Gastrocnemius medialis (tissue), 4 donors: ENCODE results near the gene PLXNA3. TPM values are rescaled to one million over a fixed set of nuclear protein-coding genes. Genes with fewer than 3 reads are reported as not detected.

Experiments used
- ATAC-seq, 2 donors: fragments of 150-250 bp; one replicate each; pipeline ENCODE4 v1.9.1; 2016
- DNase-seq, 2 donors: peaks; one replicate each; pipeline ENCODE4 v3.0.0-alpha.2; 2019
- H3K27ac ChIP-seq, 4 donors: fragments of 200-600 bp; sonication (generic); 1 replicate in 1 of 4; 2 replicates in 3 of 4; pipeline ENCODE4 v1.5.1; 2016 to 2018; ENCODE audit warnings: mild to moderate bottlenecking in 2 of 4, moderate library complexity in 1 of 4
- H3K27me3 ChIP-seq, 3 donors: fragments of 200-600 bp; sonication (generic) in 2 of 3; 1 replicate in 1 of 3; 2 replicates in 2 of 3; pipeline versions ENCODE4 v1.5.1 to v1.6.0; 2016 to 2019; ENCODE audit warnings: mild to moderate bottlenecking in 1 of 3, moderate library complexity in 1 of 3
- H3K36me3 ChIP-seq, 2 donors: fragments of 200-600 bp; sonication (generic) in 1 of 2; one replicate each; pipeline ENCODE4 v1.5.1; 2017 to 2018
- H3K4me1 ChIP-seq, 2 donors: fragments of 200-600 bp; sonication (generic) in 1 of 2; one replicate each; pipeline ENCODE4 v1.5.1; 2016 to 2017; ENCODE audit warnings: mild to moderate bottlenecking in 2 of 2
- H3K4me3 ChIP-seq, 4 donors: fragments of 200-600 bp; sonication (generic) in 3 of 4; 1 replicate in 1 of 4; 2 replicates in 3 of 4; pipeline ENCODE4 v1.5.1; 2016 to 2019; ENCODE audit warnings: mild to moderate bottlenecking in 2 of 4
- H3K9me3 ChIP-seq, 3 donors: fragments of 200-600 bp; sonication (generic) in 2 of 3; 1 replicate in 1 of 3; 2 replicates in 2 of 3; pipeline ENCODE4 v1.5.1; 2016 to 2019
- POLR2A ChIP-seq, 2 donors: fragments of 450-650 bp; IDR thresholded peaks; one replicate each; pipeline ENCODE4 v1.6.1; 2017; ENCODE audit warnings: antibody characterized with exemption in 2 of 2, mild to moderate bottlenecking in 2 of 2, moderate library complexity in 2 of 2
- in situ Hi-C, 4 donors: fragments of 200-750 bp; cut with MboI; loops; one replicate each; pipeline versions ENCODE4 v1.15.0 to v1.8.0; 2017; ENCODE audit warnings: low sequenced_read_pairs in 4 of 4
- intact Hi-C: fragments of 100-400 bp; cut with DNase I; formaldehyde crosslinking; loops from one replicate; pipeline ENCODE4 v1.15.1; 2023; ENCODE audit warnings: low total_unique reads
- total RNA-seq, 4 donors: library from RNA; depleted of rRNA; stranded (reverse); fragments of >200 nt; gene quantifications; one replicate each; pipeline versions ENCODE4 v1.1.0 to v1.2.3, GENCODE V29; 2016
- TF ChIP-seq, protein P1 (sequence below), 5 experiments: fragments of 450-650 bp in 3 of 5; fragments of 200-600 bp in 2 of 5; sonication (generic) in 2 of 5; IDR thresholded peaks in 4 of 5; conservative IDR thresholded peaks in 1 of 5; 1 replicate in 4 of 5; 2 replicates in 1 of 5; pipeline ENCODE4 v1.5.1; 2016 to 2019; ENCODE audit warnings: antibody characterized with exemption in 5 of 5, mild to moderate bottlenecking in 3 of 5, moderate library complexity in 3 of 5

Gene PLXNA3
- total RNA-seq, 4 donors from 2014 or later = 1.2 to 10.7 (median 2.8) TPM

- in situ Hi-C loops (no loop called here), intact Hi-C loops (no loop called here)
- H3K27me3 ChIP-seq = no peaks in the 10 kb centered on the region
- ATAC-seq (no peak), DNase-seq (no peak)
- no peaks in the 10 kb centered on the region for H3K36me3 ChIP-seq
- H3K4me1 ChIP-seq = no peaks in the 10 kb centered on the region
- H3K4me3 ChIP-seq = no peak overlapping the region
- H3K9me3 ChIP-seq = no peaks in the 10 kb centered on the region
- H3K27ac ChIP-seq = no peak overlapping the region
- TF ChIP-seq, protein P1, sequence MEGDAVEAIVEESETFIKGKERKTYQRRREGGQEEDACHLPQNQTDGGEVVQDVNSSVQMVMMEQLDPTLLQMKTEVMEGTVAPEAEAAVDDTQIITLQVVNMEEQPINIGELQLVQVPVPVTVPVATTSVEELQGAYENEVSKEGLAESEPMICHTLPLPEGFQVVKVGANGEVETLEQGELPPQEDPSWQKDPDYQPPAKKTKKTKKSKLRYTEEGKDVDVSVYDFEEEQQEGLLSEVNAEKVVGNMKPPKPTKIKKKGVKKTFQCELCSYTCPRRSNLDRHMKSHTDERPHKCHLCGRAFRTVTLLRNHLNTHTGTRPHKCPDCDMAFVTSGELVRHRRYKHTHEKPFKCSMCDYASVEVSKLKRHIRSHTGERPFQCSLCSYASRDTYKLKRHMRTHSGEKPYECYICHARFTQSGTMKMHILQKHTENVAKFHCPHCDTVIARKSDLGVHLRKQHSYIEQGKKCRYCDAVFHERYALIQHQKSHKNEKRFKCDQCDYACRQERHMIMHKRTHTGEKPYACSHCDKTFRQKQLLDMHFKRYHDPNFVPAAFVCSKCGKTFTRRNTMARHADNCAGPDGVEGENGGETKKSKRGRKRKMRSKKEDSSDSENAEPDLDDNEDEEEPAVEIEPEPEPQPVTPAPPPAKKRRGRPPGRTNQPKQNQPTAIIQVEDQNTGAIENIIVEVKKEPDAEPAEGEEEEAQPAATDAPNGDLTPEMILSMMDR (IDR thresholded peaks at IDR 0.05 in 4 of 5, conservative IDR thresholded peaks at IDR 0.05 in 1 of 5) = no peak
- no peak for TF ChIP-seq POLR2A (IDR thresholded peaks at IDR 0.05)
These were observed 8.8 kb downstream of the PLXNA3 start for GRCh38 chrX:154466907-154467306.

- ATAC-seq (no peak), DNase-seq (no peak)
- H3K4me1 ChIP-seq = no peaks in the 10 kb centered on the region
- no peaks in the 10 kb centered on the region for H3K9me3 ChIP-seq
- no peak overlapping the region for H3K4me3 ChIP-seq
- intact Hi-C loops = no loop called here
- TF ChIP-seq, protein P1 (IDR thresholded peaks at IDR 0.05 in 4 of 5, conservative IDR thresholded peaks at IDR 0.05 in 1 of 5) = no peak
- TF ChIP-seq POLR2A (IDR thresholded peaks at IDR 0.05) = no peak
- H3K36me3 ChIP-seq = no peaks in the 10 kb centered on the region
- no peaks in the 10 kb centered on the region for H3K27me3 ChIP-seq
- H3K27ac ChIP-seq = no peak overlapping the region
- in situ Hi-C loops = no loop called here
These were observed 9.5 kb downstream of the PLXNA3 start for GRCh38 chrX:154467556-154467955.

GRCh38 chrX:154468217-154468616 lies 10.1 kb downstream of the PLXNA3 start:
- no peaks in the 10 kb centered on the region for H3K4me1 ChIP-seq
- no peaks in the 10 kb centered on the region for H3K36me3 ChIP-seq
- H3K27me3 ChIP-seq = no peaks in the 10 kb centered on the region
- no peaks in the 10 kb centered on the region for H3K9me3 ChIP-seq
- TF ChIP-seq POLR2A (IDR thresholded peaks at IDR 0.05) = no peak
- TF ChIP-seq, protein P1 (IDR thresholded peaks at IDR 0.05 in 4 of 5, conservative IDR thresholded peaks at IDR 0.05 in 1 of 5) = no peak
- H3K27ac ChIP-seq = no peak overlapping the region
- no peak for DNase-seq
- intact Hi-C loops (no loop called here), in situ Hi-C loops (no loop called here)
- no peak overlapping the region for H3K4me3 ChIP-seq
- no peak for ATAC-seq

DNA sequence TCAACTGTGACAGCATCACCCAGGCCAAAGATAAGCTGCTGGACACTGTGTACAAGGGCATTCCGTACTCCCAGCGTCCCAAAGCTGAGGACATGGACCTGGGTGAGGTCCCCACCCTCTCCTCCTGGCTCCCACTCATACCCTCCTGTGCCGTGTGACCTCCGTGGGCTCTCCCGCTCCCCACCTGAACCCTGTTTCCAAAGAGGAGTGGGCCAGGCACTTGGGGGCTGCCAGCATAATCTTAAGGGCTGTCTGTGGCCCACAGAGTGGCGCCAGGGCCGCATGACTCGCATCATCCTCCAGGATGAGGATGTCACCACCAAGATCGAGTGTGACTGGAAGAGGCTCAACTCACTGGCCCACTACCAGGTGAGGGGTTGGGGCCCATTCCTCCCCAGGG lies 11.0 kb downstream of the PLXNA3 start:
- no peaks in the 10 kb centered on the region for H3K27me3 ChIP-seq
- no peaks in the 10 kb centered on the region for H3K9me3 ChIP-seq
- no peak for TF ChIP-seq POLR2A (IDR thresholded peaks at IDR 0.05)
- TF ChIP-seq, protein P1 (IDR thresholded peaks at IDR 0.05 in 4 of 5, conservative IDR thresholded peaks at IDR 0.05 in 1 of 5) = no peak
- DNase-seq = no peak
- H3K4me3 ChIP-seq = no peak overlapping the region
- H3K27ac ChIP-seq = no peak overlapping the region
- no peaks in the 10 kb centered on the region for H3K36me3 ChIP-seq
- no peak for ATAC-seq
- no peaks in the 10 kb centered on the region for H3K4me1 ChIP-seq
- intact Hi-C loops = no loop called here
- in situ Hi-C loops = no loop called here

DNA sequence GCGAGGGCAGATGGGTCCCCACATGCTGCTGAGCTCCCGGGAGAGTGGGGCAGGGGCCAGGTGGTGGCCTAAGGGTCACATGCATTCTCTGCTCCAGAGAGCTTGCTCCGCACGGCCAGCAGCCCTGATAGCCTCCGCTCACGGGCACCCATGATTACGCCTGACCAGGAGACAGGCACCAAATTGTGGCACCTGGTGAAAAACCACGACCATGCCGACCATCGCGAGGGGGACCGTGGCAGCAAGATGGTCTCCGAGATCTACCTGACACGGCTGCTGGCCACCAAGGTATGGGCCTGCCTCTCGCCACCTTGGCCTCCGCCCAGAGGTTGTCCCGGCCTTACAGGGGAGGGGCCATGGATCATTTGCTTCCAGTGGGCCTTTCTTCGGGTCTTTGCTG lies 11.8 kb downstream of the PLXNA3 start:
- no peak for TF ChIP-seq POLR2A (IDR thresholded peaks at IDR 0.05)
- TF ChIP-seq, protein P1 (IDR thresholded peaks at IDR 0.05 in 4 of 5, conservative IDR thresholded peaks at IDR 0.05 in 1 of 5) = no peak
- DNase-seq (no peak), ATAC-seq (no peak)
- no peak overlapping the region for H3K4me3 ChIP-seq
- H3K27ac ChIP-seq = no peak overlapping the region
- no peaks in the 10 kb centered on the region for H3K4me1 ChIP-seq
- H3K27me3 ChIP-seq = no peaks in the 10 kb centered on the region
- in situ Hi-C loops = no loop called here
- H3K36me3 ChIP-seq = no peaks in the 10 kb centered on the region
- H3K9me3 ChIP-seq = no peaks in the 10 kb centered on the region
- intact Hi-C loops = no loop called here
